HG03565 (cell line): Measurements from ENCODE around the gene PTH1R.

Experiments used
- ATAC-seq: cut with Tn5 transposase; IDR thresholded peaks from one replicate; pipeline ENCODE4 v1.9.1; 2021; ENCODE audit warnings: mild to moderate bottlenecking, moderate library complexity; ENCODE audit not compliant: unreplicated experiment

Gene PTH1R

GRCh38 chr3:46897829-46898320 lies 20.4 kb downstream of the PTH1R start:
- ATAC-seq = no peak

- no peak for ATAC-seq
Observed at GRCh38 chr3:46898321-46899150, 21.0 kb downstream of the PTH1R start.

- ATAC-seq = no peak
Observed at GRCh38 chr3:46899151-46900006, 21.9 kb downstream of the PTH1R start.

GRCh38 chr3:46900007-46900292 lies 22.4 kb downstream of the PTH1R start:
- ATAC-seq = no peak

- ATAC-seq = no peak
Observed at GRCh38 chr3:46900356-46900755, 22.8 kb downstream of the PTH1R start.

GRCh38 chr3:46901061-46901460 lies 23.5 kb downstream of the PTH1R start:
- ATAC-seq = no peak

DNA sequence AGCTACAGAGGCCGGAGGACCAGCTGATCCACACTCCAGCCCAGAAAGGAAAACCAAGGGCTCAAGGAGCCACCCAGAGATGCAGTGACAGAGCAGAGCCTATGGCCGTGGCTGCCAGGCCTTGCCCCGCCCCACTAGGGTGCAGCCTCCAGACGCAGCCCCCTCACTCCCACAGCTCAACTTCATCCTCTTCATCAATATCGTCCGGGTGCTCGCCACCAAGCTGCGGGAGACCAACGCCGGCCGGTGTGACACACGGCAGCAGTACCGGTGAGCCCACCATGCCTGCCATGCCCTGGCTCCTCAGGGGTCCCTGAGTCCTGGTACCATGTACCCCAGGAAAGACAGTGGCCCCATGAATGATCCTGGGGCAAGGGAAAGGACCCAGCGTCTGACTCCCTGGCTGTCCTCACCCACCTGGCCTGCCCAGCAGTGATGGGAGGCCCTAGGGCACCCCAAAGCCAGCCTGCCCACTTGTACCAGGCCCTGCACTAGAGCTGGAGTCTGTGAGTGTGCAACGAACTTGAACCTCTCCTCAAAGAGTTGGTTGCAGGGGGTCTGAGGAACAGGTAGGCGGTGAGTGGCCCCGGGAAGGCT lies 24.2 kb downstream of the PTH1R start:
- no peak for ATAC-seq

DNA sequence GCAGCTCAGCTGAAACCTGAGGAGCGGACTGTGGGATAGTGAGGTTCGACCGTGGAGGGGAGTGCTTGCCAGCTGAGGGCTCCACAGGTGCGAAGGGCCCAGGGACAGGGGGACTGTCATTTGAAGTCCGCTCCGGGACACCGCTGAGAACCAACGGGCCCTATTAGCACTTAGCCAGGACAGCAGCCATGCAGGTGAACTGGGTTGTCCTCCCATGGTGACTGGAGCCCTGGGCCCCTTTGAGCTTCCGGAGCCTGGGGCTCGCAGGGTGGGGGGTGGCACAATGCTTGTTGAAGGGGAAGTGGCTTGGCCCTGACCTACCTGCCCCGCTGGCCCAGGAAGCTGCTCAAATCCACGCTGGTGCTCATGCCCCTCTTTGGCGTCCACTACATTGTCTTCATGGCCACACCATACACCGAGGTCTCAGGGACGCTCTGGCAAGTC lies 24.7 kb downstream of the PTH1R start:
- no peak for ATAC-seq

- ATAC-seq = no peak
Observed at GRCh38 chr3:46903341-46904302, 26.1 kb downstream of the PTH1R start.

DNA sequence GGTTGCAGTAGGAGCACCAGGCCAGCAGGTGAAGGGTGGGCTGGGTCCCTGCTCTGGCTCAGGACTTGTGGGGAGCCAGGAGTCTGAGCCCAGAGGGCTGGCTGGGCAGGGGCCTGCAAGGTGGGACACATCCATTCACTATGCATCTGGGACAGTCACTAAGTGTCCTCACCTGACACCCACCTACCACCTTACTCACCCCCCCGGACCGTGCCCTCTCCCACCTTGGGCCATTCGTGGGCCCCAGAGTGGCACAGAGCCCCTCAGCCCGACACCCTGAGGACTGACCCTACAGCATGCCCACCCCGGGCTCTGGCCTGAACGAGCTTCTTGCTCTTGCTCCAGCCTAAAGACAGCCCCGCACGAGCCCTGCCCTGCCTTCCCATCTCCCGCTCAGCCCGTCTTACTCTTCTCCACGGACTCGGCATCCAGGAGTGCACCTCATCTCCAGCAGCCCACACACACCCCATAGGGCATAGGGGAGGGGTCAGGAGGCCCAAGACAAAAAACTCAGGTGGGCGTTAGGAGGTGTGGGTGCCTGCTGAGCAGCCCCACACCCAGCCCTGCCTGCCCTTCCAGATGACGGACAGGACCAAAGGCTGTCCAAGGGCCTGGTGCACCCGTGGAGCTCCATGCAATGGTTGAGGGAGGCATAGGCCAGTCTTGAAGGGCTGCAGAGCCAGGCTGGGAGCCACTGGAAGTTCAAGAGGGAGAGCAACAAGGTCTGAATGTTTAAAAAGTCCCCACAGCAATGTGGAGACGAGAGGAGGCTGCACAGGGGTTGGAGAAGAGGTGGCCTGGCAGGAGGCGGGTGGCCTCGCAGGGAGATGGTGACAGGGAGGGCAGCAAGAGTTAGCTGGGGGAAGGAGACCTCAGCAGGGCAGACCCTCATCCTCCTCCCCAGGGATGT lies 27.0 kb downstream of the PTH1R start:
- no peak for ATAC-seq

GRCh38 chr3:46905213-46905560 lies 27.7 kb downstream of the PTH1R start:
- ATAC-seq = no peak

DNA sequence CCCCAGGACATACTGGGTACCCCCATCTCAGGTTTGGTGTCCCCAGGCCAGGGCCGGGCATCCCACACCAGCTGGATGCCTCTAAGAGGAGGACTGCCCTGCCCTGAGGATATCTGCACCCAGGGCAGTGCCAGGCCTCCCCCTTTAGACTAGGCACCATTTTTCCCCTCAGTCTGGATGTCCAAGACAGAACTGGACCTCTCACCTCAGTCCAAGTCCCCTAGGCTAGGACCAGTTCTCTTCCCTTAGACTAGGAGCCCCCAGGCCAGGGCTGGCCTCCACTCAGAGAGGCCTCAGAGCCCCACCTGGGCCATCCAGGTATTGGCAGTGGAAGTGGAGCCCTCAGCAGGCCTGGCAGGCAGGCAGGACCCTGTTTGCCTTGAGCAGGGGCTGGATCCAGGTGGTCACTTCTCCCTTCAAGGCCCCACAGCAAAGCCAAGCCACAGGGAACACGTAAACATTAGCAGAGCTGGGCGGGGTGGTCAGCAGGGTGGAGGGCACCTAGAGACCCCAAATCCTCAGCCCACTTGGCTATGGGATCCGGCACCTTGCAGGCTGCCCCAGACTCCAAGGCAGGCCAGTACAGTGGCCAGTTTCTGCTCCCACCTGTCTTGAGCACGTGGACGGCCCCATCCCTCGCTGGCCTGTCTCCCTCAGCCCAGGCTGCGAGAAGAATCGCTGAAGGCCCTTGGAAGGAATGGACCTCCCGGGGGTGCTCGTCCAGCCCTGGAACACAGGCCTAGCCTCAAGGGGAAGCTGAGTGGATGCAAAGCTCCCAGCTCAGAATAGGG lies 28.3 kb downstream of the PTH1R start:
- ATAC-seq = no peak

GRCh38 chr3:46906471-46907058 lies 29.0 kb downstream of the PTH1R start:
- ATAC-seq = no peak

- no peak for ATAC-seq
Observed at GRCh38 chr3:46907271-46907670, 29.8 kb downstream of the PTH1R start.

GRCh38 chr3:46907960-46908293 lies 30.4 kb downstream of the PTH1R start:
- ATAC-seq = no peak

DNA sequence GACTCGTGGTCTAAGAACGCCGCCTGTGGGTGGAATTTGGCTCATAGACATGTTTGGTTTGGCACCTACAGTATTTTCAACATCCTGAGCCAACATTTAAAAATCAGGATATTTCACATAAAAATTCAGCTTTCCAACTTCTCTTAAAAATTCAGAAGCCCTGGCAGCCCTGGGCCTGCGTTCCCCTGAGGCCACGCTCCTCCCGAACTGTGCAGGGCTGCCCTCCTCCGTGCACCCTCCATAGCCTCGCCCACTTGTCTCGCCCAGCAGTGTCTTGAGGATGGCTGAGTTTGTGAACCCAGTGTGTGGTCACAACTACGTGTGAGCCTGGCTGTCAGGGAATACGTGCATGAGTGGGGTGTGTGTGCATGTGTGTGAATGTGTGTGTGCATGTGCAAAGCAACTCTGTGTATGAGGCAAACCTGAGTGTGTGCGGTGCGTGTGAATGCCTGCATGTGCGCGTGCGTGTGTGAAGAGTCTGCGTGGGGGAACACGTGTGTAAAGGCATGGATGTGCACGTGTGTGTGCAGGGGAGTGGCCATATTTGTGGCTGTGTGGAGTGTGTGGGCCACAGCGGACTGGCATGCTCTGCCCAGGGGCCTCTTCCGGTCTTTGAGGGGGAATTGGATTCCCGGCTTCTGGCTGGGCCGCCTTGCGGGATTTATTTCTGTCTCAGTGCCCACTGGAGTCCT lies 30.9 kb downstream of the PTH1R start:
- no peak for ATAC-seq

- ATAC-seq = no peak
Observed at GRCh38 chr3:46908986-46909534, 31.5 kb downstream of the PTH1R start.
